Measurements from ENCODE around the gene SBDS.
"Not testable (repeated sequence)": the region's sequence is repeated elsewhere in the genome, so short reads cannot be mapped to it uniquely, and the experiment has no call there.

The SBDS gene

GRCh38 chr7:66994691-66995049 lies 716 bp downstream of the SBDS start:
- DNase-seq = peak; percentile 31

GRCh38 chr7:66994051-66994450 lies 1.3 kb downstream of the SBDS start:
- DNase-seq = not testable (repeated sequence)

GRCh38 chr7:66989552-66989951 lies 5.8 kb downstream of the SBDS start:
- DNase-seq = not testable (repeated sequence)

GRCh38 chr7:66980336-66980735 lies 15.1 kb downstream of the SBDS start:
- DNase-seq = not testable (repeated sequence)

GRCh38 chr7:66979013-66979412 lies 16.4 kb downstream of the SBDS start:
- DNase-seq = not testable (repeated sequence)

GRCh38 chr7:66978312-66978711 lies 17.1 kb downstream of the SBDS start:
- DNase-seq = not testable (repeated sequence)

- DNase-seq = no peak
Observed at GRCh38 chr7:66974986-66975590, 20.3 kb downstream of the SBDS start.

GRCh38 chr7:66970310-66970709 lies 25.1 kb downstream of the SBDS start:
- DNase-seq = no peak

- not testable (repeated sequence) for DNase-seq
Observed at GRCh38 chr7:66969001-66969400, 26.4 kb downstream of the SBDS start.

GRCh38 chr7:66967029-66967428 lies 28.4 kb downstream of the SBDS start:
- DNase-seq = no peak

GRCh38 chr7:66964411-66964810 lies 31.0 kb downstream of the SBDS start:
- DNase-seq = no peak

GRCh38 chr7:66961096-66961495 lies 34.3 kb downstream of the SBDS start:
- DNase-seq = no peak

- DNase-seq = no peak
Observed at GRCh38 chr7:66960192-66960591, 35.2 kb downstream of the SBDS start.

- no peak for DNase-seq
Observed at GRCh38 chr7:66958538-66959350, 36.6 kb downstream of the SBDS start.

GRCh38 chr7:66957595-66958290 lies 37.6 kb downstream of the SBDS start:
- DNase-seq = no peak

- DNase-seq = no peak
Observed at GRCh38 chr7:66953044-66953427, 42.4 kb downstream of the SBDS start.

- no peak for DNase-seq
Observed at GRCh38 chr7:66952343-66953043, 42.9 kb downstream of the SBDS start.

- no peak for DNase-seq
Observed at GRCh38 chr7:66950763-66951162, 44.6 kb downstream of the SBDS start.

- no peak for DNase-seq
Observed at GRCh38 chr7:66950311-66950710, 45.1 kb downstream of the SBDS start.

- DNase-seq = no peak
Observed at GRCh38 chr7:66948480-66949109, 46.8 kb downstream of the SBDS start.

- no peak for DNase-seq
Observed at GRCh38 chr7:66946545-66946944, 48.8 kb downstream of the SBDS start.

- DNase-seq = no peak
Observed at GRCh38 chr7:66939325-66939724, 56.1 kb downstream of the SBDS start.

- DNase-seq = no peak
Observed at GRCh38 chr7:66937940-66938339, 57.4 kb downstream of the SBDS start.
